H4 (cell line): ENCODE measurements around the gene FTCD. TPM values are rescaled to one million over a fixed set of nuclear protein-coding genes. Genes with fewer than 3 reads are reported as not detected.
"Not testable (repeated sequence)": the region's sequence is repeated elsewhere in the genome, so short reads cannot be mapped to it uniquely, and the experiment has no call there.

Source experiments
- DNase-seq: peaks from one replicate; pipeline ENCODE4 v3.0.0-alpha.2; 2015; ENCODE audit warnings: low spot score
- total RNA-seq: library from RNA; depleted of rRNA; stranded (reverse); fragments of >200 nt; shearing (Covaris generic); gene quantifications from 2 replicates; pipeline ENCODE4 v1.2.3, GENCODE V29; 2014

FTCD gene
- total RNA-seq, 1 experiment from 2014 or later: 0.41 TPM

GRCh38 chr21:46140352-46141003 lies 14.9 kb downstream of the FTCD start:
- not testable (repeated sequence) for DNase-seq

- no peak for DNase-seq
These were observed 15.7 kb downstream of the FTCD start for GRCh38 chr21:46139686-46140085.

GRCh38 chr21:46138383-46138970 lies 16.9 kb downstream of the FTCD start:
- no peak for DNase-seq

- no peak for DNase-seq
These were observed 17.5 kb downstream of the FTCD start for GRCh38 chr21:46137908-46138307.

GRCh38 chr21:46136739-46137349 lies 18.5 kb downstream of the FTCD start:
- no peak for DNase-seq

- DNase-seq: no peak
These were observed 19.5 kb downstream of the FTCD start for GRCh38 chr21:46135782-46136395.

- DNase-seq: no peak
These were observed 23.3 kb downstream of the FTCD start for GRCh38 chr21:46131838-46132651.

- no peak for DNase-seq
These were observed 23.9 kb downstream of the FTCD start for GRCh38 chr21:46131588-46131837.

GRCh38 chr21:46130831-46131587 lies 24.4 kb downstream of the FTCD start:
- DNase-seq: no peak

GRCh38 chr21:46129846-46130651 lies 25.3 kb downstream of the FTCD start:
- no peak for DNase-seq

- no peak for DNase-seq
These were observed 26.3 kb downstream of the FTCD start for GRCh38 chr21:46128933-46129571.

GRCh38 chr21:46128106-46128932 lies 27.1 kb downstream of the FTCD start:
- no peak for DNase-seq

GRCh38 chr21:46127239-46128105 lies 27.9 kb downstream of the FTCD start:
- DNase-seq: no peak

- DNase-seq: no peak
These were observed 28.8 kb downstream of the FTCD start for GRCh38 chr21:46126309-46127238.

- no peak for DNase-seq
These were observed 29.5 kb downstream of the FTCD start for GRCh38 chr21:46125846-46126301.

- no peak for DNase-seq
These were observed 30.2 kb downstream of the FTCD start for GRCh38 chr21:46124926-46125845.
